HepG2 (cell line): ENCODE measurements around the gene PPCDC. TPM values are rescaled to one million over a fixed set of nuclear protein-coding genes. Genes with fewer than 3 reads are reported as not detected.
A peak's percentile ranks its signal among the peaks of the same experiment; 100 is the strongest.

Experiments
- CBFB ChIP-seq: sonication (generic); formaldehyde crosslinking; IDR thresholded peaks from 2 replicates; pipeline ENCODE4 v1.4.0; 2020; ENCODE audit warnings: missing genetic modification reagents
- CBX2 ChIP-seq, 2 experiments: fragments of 200-600 bp in 1 of 2; sonication (generic); formaldehyde crosslinking in 1 of 2; IDR thresholded peaks; 2 replicates each; pipeline versions ENCODE4 v1.7.0 to v1.8.1; 2018 to 2022; ENCODE audit warnings: low read depth in 2 of 2, low read length in 1 of 2, mild to moderate bottlenecking in 1 of 2, missing genetic modification reagents in 1 of 2
- HNRNPLL ChIP-seq: fragments of 200-400 bp; formaldehyde crosslinking; IDR thresholded peaks from 2 replicates; pipeline ENCODE4 v1.6.1; 2017; ENCODE audit warnings: mild to moderate bottlenecking, low read depth, low read length; ENCODE audit not compliant: poor library complexity, severe bottlenecking
- LRRFIP1 ChIP-seq: sonication (generic); formaldehyde crosslinking; conservative IDR thresholded peaks from 2 replicates; pipeline ENCODE4 v1.4.0; 2020; ENCODE audit warnings: missing genetic modification reagents
- PAXIP1 ChIP-seq: sonication (generic); formaldehyde crosslinking; conservative IDR thresholded peaks from 2 replicates; pipeline ENCODE4 v1.4.0; 2020; ENCODE audit warnings: mild to moderate bottlenecking, missing genetic modification reagents, moderate library complexity
- SNAPC2 ChIP-seq: sonication (generic); formaldehyde crosslinking; IDR thresholded peaks from 2 replicates; pipeline ENCODE4 v1.8.1; 2022; ENCODE audit warnings: mild to moderate bottlenecking, missing genetic modification reagents
- SP5 ChIP-seq: IDR thresholded peaks from 2 replicates; pipeline ENCODE4 v1.6.1; 2016; ENCODE audit warnings: low read depth, borderline replicate concordance
- ZBTB26 ChIP-seq: IDR thresholded peaks from 2 replicates; pipeline ENCODE4 v1.6.1; 2016; ENCODE audit warnings: missing compliant biosample characterization, missing genetic modification reagents, borderline replicate concordance
- ZFP36L2 ChIP-seq: sonication (generic); formaldehyde crosslinking; IDR thresholded peaks from 2 replicates; pipeline ENCODE4 v1.4.0; 2020; ENCODE audit warnings: missing genetic modification reagents
- ZFX ChIP-seq: sonication (generic); formaldehyde crosslinking; IDR thresholded peaks from 2 replicates; pipeline ENCODE4 v1.4.0; 2020; ENCODE audit warnings: mild to moderate bottlenecking, low read depth, missing genetic modification reagents, moderate library complexity
- ZNF121 ChIP-seq: sonication (generic); formaldehyde crosslinking; IDR thresholded peaks from 2 replicates; pipeline ENCODE4 v1.5.0; 2020; ENCODE audit warnings: mild to moderate bottlenecking, missing genetic modification reagents
- ZNF142 ChIP-seq: sonication (generic); formaldehyde crosslinking; IDR thresholded peaks from 2 replicates; pipeline ENCODE4 v1.4.0; 2020; ENCODE audit warnings: missing genetic modification reagents
- ZNF468 ChIP-seq: sonication (generic); formaldehyde crosslinking; IDR thresholded peaks from 2 replicates; pipeline ENCODE4 v1.8.0; 2022; ENCODE audit warnings: mild to moderate bottlenecking, moderate library complexity, missing genetic modification reagents
- ZNF614 ChIP-seq: IDR thresholded peaks from 2 replicates; pipeline ENCODE4 v1.6.1; 2018; ENCODE audit warnings: missing biosample characterization, missing genetic modification reagents, inconsistent platforms, borderline replicate concordance
- ZSCAN31 ChIP-seq: sonication (generic); formaldehyde crosslinking; IDR thresholded peaks from 2 replicates; pipeline ENCODE4 v1.5.0; 2020; ENCODE audit warnings: low read depth, mild to moderate bottlenecking, missing genetic modification reagents
- polyA plus RNA-seq, 8 experiments: library from polyadenylated mRNA; depleted of rRNA in 3 of 8; stranded (reverse) in 7 of 8; unstranded in 1 of 8; fragments of >200 nt; fragmentation: Illumina TruSeq in 4 of 8; extraction: Trizol in 4 of 8; gene quantifications; 2 replicates each; pipeline versions ENCODE4 v1.2.1 to v1.2.3, GENCODE V29; 2011 to 2016; ENCODE audit warnings: low read depth in 4 of 8, missing spikeins in 1 of 8, mixed read lengths in 1 of 8; ENCODE audit not compliant: insufficient read depth in 1 of 8
- total RNA-seq, 5 experiments: library from RNA; depleted of rRNA; stranded (reverse); fragments of >200 nt; fragmentation: Illumina TruSeq; extraction: Trizol; gene quantifications; 2 replicates each; pipeline ENCODE4 v1.2.3, GENCODE V29; 2016; ENCODE audit warnings: low read depth in 1 of 5

The PPCDC gene
- total and polyA plus RNA-seq, 2 of the 13 experiments (the other 11 are each of a cell fraction or from before 2014, with no cell fraction given), result 12.3 to 12.8 TPM

GRCh38 chr15:75023181-75023871, at the start of gene PPCDC (continued):
- TF ChIP-seq ZNF142 (CRISPR knock-in tag) (peak; percentile 51; the same call in 1 of the 2 replicates), CBFB (CRISPR knock-in tag) (0 out of 2 replicates have a peak, but pooled peaks have one; percentile 31), ZBTB26 (peak; percentile 48; the same call in 1 of the 2 replicates), ZFX (CRISPR knock-in tag) (peak; percentile 80), ZNF614 (CRISPR knock-in tag) (0 out of 2 replicates have a peak, but pooled peaks have one; percentile 38), ZNF468 (CRISPR knock-in tag) (no peak), PAXIP1 (CRISPR knock-in tag) (no peak; the same call in none of the 2 replicates), HNRNPLL (peak; percentile 56), CBX2 (IDR thresholded peaks at IDR 0.05; ENCODE audit: low read depth, low read length) (no peak), CBX2 (CRISPR knock-in tag; IDR thresholded peaks at IDR 0.05; ENCODE audit: low read depth) (no peak), ZNF121 (no peak), SNAPC2 (no peak), SP5 (CRISPR knock-in tag) (no peak), LRRFIP1 (no peak), ZSCAN31 (no peak), ZFP36L2 (CRISPR knock-in tag) (no peak)
